GM12892 (cell line): ENCODE results near the gene DSG2.

Experiments
- POLR2A ChIP-seq: IDR thresholded peaks from 2 replicates; pipeline ENCODE4 v1.6.1; 2011; ENCODE audit warnings: low read depth, low read length, control low read depth
- POLR2AphosphoS5 ChIP-seq: IDR thresholded peaks from 2 replicates; pipeline ENCODE4 v1.6.1; 2011; ENCODE audit warnings: low read depth, low read length, control low read depth

- TF ChIP-seq POLR2A (no peak), POLR2AphosphoS5 (no peak)
These were observed 48.5 kb downstream of the DSG2 start for GRCh38 chr18:31546476-31546875.
